Testis (tissue), 3 donors: ENCODE results near the gene PSMD1. TPM values are rescaled to one million over a fixed set of nuclear protein-coding genes. Genes with fewer than 3 reads are reported as not detected.

Experiments used
- DNase-seq: peaks from one replicate; pipeline ENCODE4 v3.0.0-alpha.2; 2019
- H3K27ac ChIP-seq, 2 donors: fragments of 200-600 bp; sonication (generic); one replicate each; pipeline ENCODE4 v1.5.1; 2019
- H3K27me3 ChIP-seq: fragments of 200-600 bp; sonication (generic); one replicate; pipeline ENCODE4 v1.5.1; 2019
- H3K36me3 ChIP-seq: fragments of 200-600 bp; sonication (generic); one replicate; pipeline ENCODE4 v1.5.1; 2017; ENCODE audit warnings: low read depth; ENCODE audit errors: missing control alignments
- H3K4me1 ChIP-seq: fragments of 200-600 bp; sonication (generic); one replicate; pipeline ENCODE4 v1.5.1; 2019
- H3K4me3 ChIP-seq, 2 donors: fragments of 200-600 bp; sonication (generic); one replicate each; pipeline ENCODE4 v1.5.1; 2017 to 2019
- H3K9me3 ChIP-seq: fragments of 200-600 bp; sonication (generic); one replicate; pipeline ENCODE4 v1.5.1; 2017
- CTCF ChIP-seq, 3 experiments: fragments of 450-650 bp in 2 of 3; fragments of 200-600 bp in 1 of 3; sonication (generic) in 1 of 3; IDR thresholded peaks; one replicate each; pipeline ENCODE4 v1.5.1; 2016 to 2019; ENCODE audit warnings: antibody characterized with exemption in 3 of 3, mild to moderate bottlenecking in 2 of 3, moderate library complexity in 1 of 3
- POLR2A ChIP-seq: fragments of 450-650 bp; IDR thresholded peaks from one replicate; pipeline ENCODE4 v1.6.1; 2017; ENCODE audit warnings: antibody characterized with exemption, mild to moderate bottlenecking, moderate library complexity
- WGBS, 2 donors: methylation state at CpG; one replicate each; pipeline ENCODE4 v1.1.5; 2018; 5-methylcytosine and 5-hydroxymethylcytosine counted together
- intact Hi-C: fragments of 100-400 bp; cut with DNase I; formaldehyde crosslinking; loops from one replicate; pipeline ENCODE4 v1.15.1; 2023; ENCODE audit warnings: low total_unique reads
- polyA plus RNA-seq: library from polyadenylated mRNA; stranded (reverse); fragments of 350-450 nt; fragmentation: Illumina TruSeq; extraction: RNeasy Lipid Tissue Mini Kit (QIAGEN cat#74804); gene quantifications from one replicate; pipeline ENCODE4 v1.2.3, GENCODE V29; 2014; ENCODE audit warnings: low read depth, low replicate concordance; ENCODE audit not compliant: insufficient read depth
- total RNA-seq, 2 donors: library from RNA; depleted of rRNA; stranded (reverse); fragments of >200 nt; gene quantifications; one replicate each; pipeline ENCODE4 v1.2.3, GENCODE V29; 2016

PSMD1 gene
- total and polyA plus RNA-seq, 3 donors from 2014 or later, result 60.8 to 69.6 (median 66.8) TPM

- Histone ChIP-seq H3K36me3 (no peaks in the 10 kb centered on the region), H3K27me3 (no peaks in the 10 kb centered on the region), H3K27ac (no peak overlapping the region), H3K4me3 (peak overlapping the region in 1 of 2 donors; percentile 10), H3K9me3 (no peaks in the 10 kb centered on the region), H3K4me1 (peaks cover 3% of the 10 kb centered on the region)
- intact Hi-C loops, result no loop called here
- 55 to 62% methylated on average over 12 of the region's 12 CpGs for WGBS, 2 donors
- DNase-seq, result peak; percentile 45
- TF ChIP-seq POLR2A (no peak), CTCF (IDR thresholded peaks at IDR 0.05) (no peak)
Observed at GRCh38 chr2:231181860-231182512, 125.3 kb downstream of the PSMD1 start.

- 52 to 60% methylated on average over 8 of the region's 8 CpGs for WGBS, 2 donors
- Histone ChIP-seq H3K36me3 (no peaks in the 10 kb centered on the region), H3K27ac (no peak overlapping the region), H3K4me1 (peaks cover 3% of the 10 kb centered on the region), H3K4me3 (peak overlapping the region in 1 of 2 donors; percentile 10), H3K9me3 (no peaks in the 10 kb centered on the region), H3K27me3 (no peaks in the 10 kb centered on the region)
- intact Hi-C loops, result no loop called here
- TF ChIP-seq POLR2A, result no peak
- no peak for TF ChIP-seq CTCF (IDR thresholded peaks at IDR 0.05)
- DNase-seq, result peak; percentile 51
Observed at GRCh38 chr2:231182513-231182899, 125.8 kb downstream of the PSMD1 start.

GRCh38 chr2:231183851-231184250 lies 127.2 kb downstream of the PSMD1 start:
- WGBS, 2 donors, result 84 to 94% methylated on average over 8 of the region's 8 CpGs
- no peak for TF ChIP-seq CTCF (IDR thresholded peaks at IDR 0.05)
- TF ChIP-seq POLR2A, result no peak
- no peak overlapping the region for H3K4me3 ChIP-seq
- DNase-seq, result no peak
- H3K4me1 ChIP-seq, result peaks cover 3% of the 10 kb centered on the region
- H3K9me3 ChIP-seq, result no peaks in the 10 kb centered on the region
- H3K27me3 ChIP-seq, result no peaks in the 10 kb centered on the region
- no peaks in the 10 kb centered on the region for H3K36me3 ChIP-seq
- H3K27ac ChIP-seq, result no peak overlapping the region
- intact Hi-C loops, result no loop called here

- H3K9me3 ChIP-seq, result no peaks in the 10 kb centered on the region
- no peaks in the 10 kb centered on the region for H3K27me3 ChIP-seq
- H3K4me3 ChIP-seq, result no peak overlapping the region
- H3K36me3 ChIP-seq, result no peaks in the 10 kb centered on the region
- intact Hi-C loops, result no loop called here
- TF ChIP-seq POLR2A, result no peak
- no peak for TF ChIP-seq CTCF (IDR thresholded peaks at IDR 0.05)
- no peak for DNase-seq
- WGBS, 2 donors, result 92 to 94% methylated on average over 3 to 4 of the region's 4 CpGs
- no peak overlapping the region for H3K27ac ChIP-seq
- H3K4me1 ChIP-seq, result peaks cover 3% of the 10 kb centered on the region
Observed at GRCh38 chr2:231184319-231184718, 127.7 kb downstream of the PSMD1 start.
